A673 (cell line): ENCODE data around the gene LRRC3. TPM values are rescaled to one million over a fixed set of nuclear protein-coding genes. Genes with fewer than 3 reads are reported as not detected.

Experiments
- BruUV-seq: library from RNA; stranded (reverse); fragments of 400-500 nt; replicated peaks from 2 replicates; lab custom pipeline; 2021; lab: Mats Ljungman, UMichigan
- CTCF ChIA-PET: fragments of 300-600 bp; sonication (Branson Sonifier 250); formaldehyde crosslinking; loops from one replicate; lab custom pipeline; 2022; ENCODE audit warnings: antibody characterized with exemption; lab: Charles Lee
- POLR2A ChIA-PET: fragments of 300-600 bp; sonication (Branson Sonifier 250); formaldehyde crosslinking; loops from one replicate; lab custom pipeline; 2022; ENCODE audit warnings: antibody characterized with exemption; ENCODE audit not compliant: low non-redundant PET; lab: Charles Lee
- DNase-seq: peaks from one replicate; pipeline ENCODE4 v3.0.0-alpha.2; 2015; ENCODE audit warnings: low spot score
- H3K27ac ChIP-seq: fragments of 200-600 bp; sonication (generic); 2 replicates; pipeline ENCODE4 v1.5.1; 2016; ENCODE audit warnings: mixed run types, low read depth, mild to moderate bottlenecking, mixed read lengths, antibody characterized with exemption, low read length; ENCODE audit not compliant: poor library complexity, severe bottlenecking
- H3K27me3 ChIP-seq: fragments of 200-600 bp; sonication (generic); replicated peaks from 2 replicates; pipeline ENCODE4 v1.6.1; 2017; ENCODE audit warnings: mixed run types, low read depth, mild to moderate bottlenecking, mixed read lengths, antibody characterized with exemption, low read length; ENCODE audit not compliant: insufficient read depth, poor library complexity
- H3K36me3 ChIP-seq: fragments of 200-600 bp; sonication (generic); 2 replicates; pipeline ENCODE4 v1.6.1; 2016; ENCODE audit warnings: mixed run types, mild to moderate bottlenecking, mixed read lengths, antibody characterized with exemption, low read length; ENCODE audit not compliant: insufficient read depth, poor library complexity, severe bottlenecking
- H3K4me1 ChIP-seq: fragments of 200-600 bp; sonication (generic); 2 replicates; pipeline ENCODE4 v1.6.1; 2017; ENCODE audit warnings: mixed run types, mild to moderate bottlenecking, mixed read lengths, antibody characterized with exemption, low read length; ENCODE audit not compliant: insufficient read depth, poor library complexity, severe bottlenecking
- H3K4me3 ChIP-seq: fragments of 200-600 bp; sonication (generic); 2 replicates; pipeline ENCODE4 v1.5.1; 2016; ENCODE audit warnings: low read depth, mixed run types, mild to moderate bottlenecking, mixed read lengths, low read length; ENCODE audit not compliant: poor library complexity, severe bottlenecking
- H3K9me3 ChIP-seq: fragments of 200-600 bp; sonication (generic); 2 replicates; pipeline ENCODE4 v1.6.1; 2016; ENCODE audit warnings: mixed run types, low read depth, mild to moderate bottlenecking, mixed read lengths, antibody characterized with exemption, low read length; ENCODE audit not compliant: poor library complexity, severe bottlenecking
- EZH2 ChIP-seq: fragments of 200-600 bp; sonication (generic); IDR thresholded peaks from 2 replicates; pipeline ENCODE4 v1.6.1; 2017; ENCODE audit warnings: borderline replicate concordance, low read depth, mild to moderate bottlenecking, mixed read lengths, antibody characterized with exemption, low read length; ENCODE audit not compliant: poor library complexity, severe bottlenecking
- intact Hi-C: fragments of 100-400 bp; cut with micrococcal nuclease; formaldehyde crosslinking; loops from one replicate; pipeline ENCODE4 v1.10.0; 2022; ENCODE audit not compliant: unreplicated experiment
- total RNA-seq: library from RNA; stranded (reverse); gene quantifications from 2 replicates; pipeline ENCODE4 v1.2.3, GENCODE V29; 2021
- TF ChIP-seq, protein P1 (sequence below): fragments of 300-800, 200-600 bp; sonication (generic); conservative IDR thresholded peaks from 2 replicates; pipeline ENCODE4 v1.5.1; 2017; ENCODE audit warnings: low read depth, mild to moderate bottlenecking, antibody characterized with exemption, low read length, moderate library complexity, mixed read lengths

The LRRC3 gene
- total RNA-seq, 1 experiment from 2014 or later = 1.5 TPM

DNA sequence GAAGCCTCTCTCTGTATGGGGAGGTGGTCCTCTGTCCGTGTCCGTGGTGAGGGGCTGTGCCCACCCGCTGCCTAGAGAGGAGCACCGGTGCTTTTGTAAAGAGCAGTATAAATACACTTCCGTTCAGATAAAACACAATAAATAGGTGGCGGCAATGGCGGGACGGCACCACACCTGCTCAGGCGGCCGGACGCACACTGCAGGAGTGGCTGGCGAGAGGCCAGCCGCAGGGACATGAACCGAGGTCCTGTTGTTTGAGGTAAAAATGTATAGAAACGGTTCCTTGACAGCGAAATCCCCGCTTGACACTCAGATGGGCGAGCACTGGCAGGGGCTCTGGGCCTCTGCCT, 43.9 kb downstream of the LRRC3 start:
- no peak overlapping the region for H3K27ac ChIP-seq
- no peaks in the 10 kb centered on the region for H3K36me3 ChIP-seq
- intact Hi-C loops = no loop called here
- H3K4me3 ChIP-seq = no peak overlapping the region
- DNase-seq = no peak
- no peaks in the 10 kb centered on the region for H3K4me1 ChIP-seq
- BruUV-seq = no TSS peak
- no peaks in the 10 kb centered on the region for H3K27me3 ChIP-seq
- no peaks in the 10 kb centered on the region for H3K9me3 ChIP-seq
- ChIA-PET POLR2A (no interaction called here), CTCF (no interaction called here)
- TF ChIP-seq, protein P1, sequence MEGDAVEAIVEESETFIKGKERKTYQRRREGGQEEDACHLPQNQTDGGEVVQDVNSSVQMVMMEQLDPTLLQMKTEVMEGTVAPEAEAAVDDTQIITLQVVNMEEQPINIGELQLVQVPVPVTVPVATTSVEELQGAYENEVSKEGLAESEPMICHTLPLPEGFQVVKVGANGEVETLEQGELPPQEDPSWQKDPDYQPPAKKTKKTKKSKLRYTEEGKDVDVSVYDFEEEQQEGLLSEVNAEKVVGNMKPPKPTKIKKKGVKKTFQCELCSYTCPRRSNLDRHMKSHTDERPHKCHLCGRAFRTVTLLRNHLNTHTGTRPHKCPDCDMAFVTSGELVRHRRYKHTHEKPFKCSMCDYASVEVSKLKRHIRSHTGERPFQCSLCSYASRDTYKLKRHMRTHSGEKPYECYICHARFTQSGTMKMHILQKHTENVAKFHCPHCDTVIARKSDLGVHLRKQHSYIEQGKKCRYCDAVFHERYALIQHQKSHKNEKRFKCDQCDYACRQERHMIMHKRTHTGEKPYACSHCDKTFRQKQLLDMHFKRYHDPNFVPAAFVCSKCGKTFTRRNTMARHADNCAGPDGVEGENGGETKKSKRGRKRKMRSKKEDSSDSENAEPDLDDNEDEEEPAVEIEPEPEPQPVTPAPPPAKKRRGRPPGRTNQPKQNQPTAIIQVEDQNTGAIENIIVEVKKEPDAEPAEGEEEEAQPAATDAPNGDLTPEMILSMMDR = no peak
- TF ChIP-seq EZH2 = no peak

DNA sequence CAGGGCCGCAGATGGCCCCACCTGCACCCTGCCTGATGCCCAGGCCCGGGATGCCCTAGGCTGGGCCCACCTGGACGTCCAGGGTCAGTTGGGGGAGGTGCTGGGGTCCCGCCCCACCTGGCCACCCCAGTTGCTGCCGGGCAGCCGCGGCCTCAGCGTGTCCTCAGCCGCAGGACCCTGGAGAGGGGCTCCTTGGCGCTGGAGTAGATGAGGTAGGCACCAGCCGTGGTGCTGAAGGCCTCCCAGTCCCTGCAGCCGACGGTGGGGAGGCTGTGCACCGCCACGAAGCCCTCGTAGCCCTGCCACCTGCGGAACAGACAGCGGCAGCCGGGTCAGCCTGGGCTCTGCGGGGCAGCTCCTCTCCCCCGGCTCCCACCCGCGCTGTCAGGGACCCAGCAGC, 44.3 kb downstream of the LRRC3 start:
- Histone ChIP-seq H3K27ac (no peak overlapping the region), H3K27me3 (no peaks in the 10 kb centered on the region), H3K9me3 (no peaks in the 10 kb centered on the region), H3K4me3 (no peak overlapping the region), H3K4me1 (no peaks in the 10 kb centered on the region), H3K36me3 (no peaks in the 10 kb centered on the region)
- intact Hi-C loops = no loop called here
- no peak for TF ChIP-seq EZH2
- TF ChIP-seq, protein P1 = no peak
- POLR2A ChIA-PET = no interaction called here
- no peak for DNase-seq
- CTCF ChIA-PET = no interaction called here
- no TSS peak for BruUV-seq

DNA sequence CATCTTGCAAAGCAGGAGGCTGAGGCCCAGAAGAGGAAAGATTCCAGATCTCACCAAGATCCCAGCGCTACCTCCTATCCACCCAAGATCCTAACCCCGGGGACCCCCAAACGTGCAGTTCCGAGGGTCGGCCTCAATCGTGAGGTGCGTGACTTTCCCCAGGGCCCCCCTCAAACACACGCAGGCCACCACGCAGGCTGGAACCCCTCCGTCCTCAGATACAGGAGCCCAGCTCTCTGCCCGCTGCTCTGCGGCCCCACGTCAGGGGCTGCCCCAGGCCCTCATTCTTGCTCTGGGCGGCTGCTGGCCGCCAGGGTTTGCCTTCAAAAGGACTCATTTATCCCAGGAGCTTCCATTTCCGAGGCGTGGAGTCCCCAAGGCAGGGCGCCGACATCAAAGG, 44.8 kb downstream of the LRRC3 start:
- no TSS peak for BruUV-seq
- no peaks in the 10 kb centered on the region for H3K27me3 ChIP-seq
- intact Hi-C loops = no loop called here
- DNase-seq = no peak
- H3K36me3 ChIP-seq = no peaks in the 10 kb centered on the region
- ChIA-PET POLR2A (no interaction called here), CTCF (no interaction called here)
- no peaks in the 10 kb centered on the region for H3K9me3 ChIP-seq
- no peak for TF ChIP-seq EZH2
- TF ChIP-seq, protein P1 = no peak
- no peaks in the 10 kb centered on the region for H3K4me1 ChIP-seq
- H3K4me3 ChIP-seq = no peak overlapping the region
- H3K27ac ChIP-seq = no peak overlapping the region
